ENCODE results near the gene LHX1. TPM values are rescaled to one million over a fixed set of nuclear protein-coding genes. Genes with fewer than 3 reads are reported as not detected.

LHX1 gene
- total RNA-seq, 2 experiments from 2014 or later: not detected

DNA sequence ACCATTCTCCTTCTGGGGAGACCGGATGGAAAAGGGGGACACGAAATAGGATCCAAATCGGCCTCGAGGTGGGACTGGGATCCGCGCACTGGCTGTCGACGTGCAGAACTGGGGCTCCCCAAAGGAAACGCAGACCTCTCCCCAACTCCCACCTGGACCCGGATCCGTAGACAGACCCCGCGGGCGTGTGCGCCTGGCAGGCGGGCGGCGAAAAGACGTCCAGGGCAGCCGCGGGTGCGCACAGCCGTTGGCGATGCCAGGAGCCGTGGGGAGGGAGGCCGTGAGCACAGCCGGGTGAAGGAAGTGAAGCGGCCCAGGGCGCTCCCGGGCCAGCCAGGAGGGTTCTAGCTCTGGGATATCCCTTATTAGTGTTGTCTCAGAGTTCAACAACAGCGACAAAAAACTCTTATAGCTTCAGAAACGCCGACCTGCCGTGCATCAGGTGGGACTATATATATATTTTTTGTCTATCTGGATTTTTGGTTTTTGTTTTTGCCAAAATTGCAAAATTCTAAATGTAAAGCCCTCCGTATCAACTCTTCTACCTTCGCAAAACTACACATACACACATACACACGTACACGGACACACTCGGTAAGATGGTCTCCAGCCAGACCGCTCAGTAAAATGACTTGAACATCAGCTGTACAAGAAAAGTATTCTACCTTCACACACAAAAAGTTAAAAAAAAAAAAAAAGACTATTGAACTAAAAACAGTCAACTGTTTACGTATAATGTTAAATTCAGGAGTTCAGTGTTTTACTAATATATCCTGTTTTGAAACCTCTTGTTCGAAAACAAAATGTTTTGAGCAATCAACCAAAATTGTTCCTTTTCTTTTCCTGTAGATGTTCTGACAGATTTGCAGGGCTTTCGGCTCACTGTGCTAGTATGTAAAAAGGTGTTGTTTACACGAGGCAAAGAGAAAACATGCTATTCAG, 6.2 kb downstream of the LHX1 start:
- peaks cover 66% of the 10 kb centered on the region for H3K4me1 ChIP-seq (ENCODE audit: insufficient read depth, low read length)
- no peak overlapping the region for H3K4me3 ChIP-seq (ENCODE audit: low read length)
- H3K4me3 Mint-ChIP-seq: peak overlapping the region; percentile 58
- no peaks in the 10 kb centered on the region for H3K36me3 ChIP-seq (ENCODE audit: insufficient read depth, low read length)
- H3K27me3 ChIP-seq (ENCODE audit: control insufficient read depth in 1 of 2, insufficient read depth in 2 of 2, low read length in 2 of 2): peaks cover 80 to 87% of the 10 kb centered on the region in 2 experiments
- H3K9me3 ChIP-seq (ENCODE audit: control insufficient read depth in 1 of 2, insufficient read depth in 1 of 2, low read length in 2 of 2): peaks cover 0 to 54% of the 10 kb centered on the region in 2 experiments
- H3K36me3 Mint-ChIP-seq (ENCODE audit: low read depth): peaks cover 7% of the 10 kb centered on the region
- TF ChIP-seq, protein P1, sequence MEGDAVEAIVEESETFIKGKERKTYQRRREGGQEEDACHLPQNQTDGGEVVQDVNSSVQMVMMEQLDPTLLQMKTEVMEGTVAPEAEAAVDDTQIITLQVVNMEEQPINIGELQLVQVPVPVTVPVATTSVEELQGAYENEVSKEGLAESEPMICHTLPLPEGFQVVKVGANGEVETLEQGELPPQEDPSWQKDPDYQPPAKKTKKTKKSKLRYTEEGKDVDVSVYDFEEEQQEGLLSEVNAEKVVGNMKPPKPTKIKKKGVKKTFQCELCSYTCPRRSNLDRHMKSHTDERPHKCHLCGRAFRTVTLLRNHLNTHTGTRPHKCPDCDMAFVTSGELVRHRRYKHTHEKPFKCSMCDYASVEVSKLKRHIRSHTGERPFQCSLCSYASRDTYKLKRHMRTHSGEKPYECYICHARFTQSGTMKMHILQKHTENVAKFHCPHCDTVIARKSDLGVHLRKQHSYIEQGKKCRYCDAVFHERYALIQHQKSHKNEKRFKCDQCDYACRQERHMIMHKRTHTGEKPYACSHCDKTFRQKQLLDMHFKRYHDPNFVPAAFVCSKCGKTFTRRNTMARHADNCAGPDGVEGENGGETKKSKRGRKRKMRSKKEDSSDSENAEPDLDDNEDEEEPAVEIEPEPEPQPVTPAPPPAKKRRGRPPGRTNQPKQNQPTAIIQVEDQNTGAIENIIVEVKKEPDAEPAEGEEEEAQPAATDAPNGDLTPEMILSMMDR (IDR thresholded peaks at IDR 0.05): no peak
- ATAC-seq (ENCODE audit: poor library complexity) (peak; percentile 13), DNase-seq (peak in 1 of 14 experiments; percentile 34)
- peaks cover 2% of the 10 kb centered on the region for H3K9me3 Mint-ChIP-seq
- no peak overlapping the region for H3K27ac Mint-ChIP-seq
- no peak overlapping the region for H3K27ac ChIP-seq (ENCODE audit: low read depth in 1 of 2, low read length in 2 of 2)
- POLR2A ChIA-PET: no interaction called here
- peaks cover 51% of the 10 kb centered on the region for H3K4me1 Mint-ChIP-seq (ENCODE audit: low read depth)
- H3K27me3 Mint-ChIP-seq: peaks cover 86% of the 10 kb centered on the region
- intact Hi-C loops (cut with DNase I, micrococcal nuclease): no loop called here
- CTCF ChIA-PET: no interaction called here

DNA sequence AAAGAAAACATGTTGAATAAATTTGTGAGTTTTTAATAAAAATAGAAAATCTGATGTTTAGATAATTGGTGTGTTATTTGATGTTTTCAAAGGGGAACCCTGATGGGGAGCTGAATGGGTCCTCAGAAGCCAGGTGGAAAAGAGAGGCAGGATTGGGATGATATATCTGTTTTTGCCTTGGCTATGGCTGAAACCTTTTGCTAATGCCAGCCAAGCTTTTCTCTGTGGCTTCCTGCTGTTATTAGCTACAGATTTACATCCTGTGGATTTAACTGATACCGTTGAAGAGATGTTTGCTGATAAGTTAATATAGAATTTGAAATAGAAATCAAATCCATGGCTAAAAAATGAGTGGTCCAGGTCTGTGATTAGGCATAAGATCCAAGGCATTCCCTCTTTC, 7.3 kb downstream of the LHX1 start:
- POLR2A ChIA-PET: no interaction called here
- intact Hi-C loops (cut with DNase I, micrococcal nuclease): no loop called here
- Mint-ChIP-seq H3K4me1 (ENCODE audit: low read depth) (peaks cover 53% of the 10 kb centered on the region), H3K36me3 (ENCODE audit: low read depth) (peaks cover 16% of the 10 kb centered on the region), H3K27ac (no peak overlapping the region), H3K4me3 (no peak overlapping the region), H3K9me3 (peaks cover 2% of the 10 kb centered on the region), H3K27me3 (peaks cover 78% of the 10 kb centered on the region)
- no peak for ATAC-seq (ENCODE audit: poor library complexity)
- peak in 1 of 14 experiments; percentile 5 for DNase-seq
- Histone ChIP-seq H3K27ac (ENCODE audit: low read depth in 1 of 2, low read length in 2 of 2) (no peak overlapping the region), H3K27me3 (ENCODE audit: control insufficient read depth in 1 of 2, insufficient read depth in 2 of 2, low read length in 2 of 2) (peaks cover 70 to 77% of the 10 kb centered on the region in 2 experiments), H3K9me3 (ENCODE audit: control insufficient read depth in 1 of 2, insufficient read depth in 1 of 2, low read length in 2 of 2) (peaks cover 0 to 44% of the 10 kb centered on the region in 2 experiments), H3K4me3 (ENCODE audit: low read length) (no peak overlapping the region), H3K36me3 (ENCODE audit: insufficient read depth, low read length) (no peaks in the 10 kb centered on the region), H3K4me1 (ENCODE audit: insufficient read depth, low read length) (peaks cover 60% of the 10 kb centered on the region)
- TF ChIP-seq, protein P1 (IDR thresholded peaks at IDR 0.05): no peak
- CTCF ChIA-PET: no interaction called here

DNA sequence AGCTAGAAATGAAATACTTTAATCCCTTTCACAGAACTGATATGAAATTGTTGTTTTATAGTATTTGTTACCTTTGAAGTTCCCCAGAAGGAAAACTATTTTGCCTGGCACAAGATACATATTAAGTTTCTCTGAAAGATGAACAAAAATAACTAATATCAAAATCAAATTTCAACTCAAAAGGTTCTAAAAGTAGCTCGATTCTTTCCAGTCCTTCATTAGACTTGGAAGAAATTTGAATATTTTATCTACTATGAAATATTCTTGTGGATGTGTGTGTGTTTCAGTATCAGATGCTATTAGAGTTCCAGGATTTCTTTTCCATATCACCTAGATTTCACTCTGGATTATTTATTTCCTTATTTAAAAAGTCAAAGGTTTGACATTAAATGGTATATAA, 7.9 kb downstream of the LHX1 start:
- POLR2A ChIA-PET: no interaction called here
- peaks cover 2% of the 10 kb centered on the region for H3K9me3 Mint-ChIP-seq
- H3K4me1 Mint-ChIP-seq (ENCODE audit: low read depth): peaks cover 53% of the 10 kb centered on the region
- intact Hi-C loops (cut with DNase I, micrococcal nuclease): loop anchor here in 1 of 2 experiments (5.0 kb wide), 3 partner anchors 412 to 542 kb away; partner anchors contain the start of genes ACACA, DUSP14 and TADA2A
- ATAC-seq (ENCODE audit: poor library complexity) (no peak), DNase-seq (no peak)
- Histone ChIP-seq H3K36me3 (ENCODE audit: insufficient read depth, low read length) (no peaks in the 10 kb centered on the region), H3K27me3 (ENCODE audit: control insufficient read depth in 1 of 2, insufficient read depth in 2 of 2, low read length in 2 of 2) (peaks cover 66 to 72% of the 10 kb centered on the region in 2 experiments), H3K4me1 (ENCODE audit: insufficient read depth, low read length) (peaks cover 62% of the 10 kb centered on the region), H3K9me3 (ENCODE audit: control insufficient read depth in 1 of 2, insufficient read depth in 1 of 2, low read length in 2 of 2) (peaks cover 0 to 41% of the 10 kb centered on the region in 2 experiments), H3K4me3 (ENCODE audit: low read length) (no peak overlapping the region), H3K27ac (ENCODE audit: low read depth in 1 of 2, low read length in 2 of 2) (no peak overlapping the region)
- CTCF ChIA-PET: no interaction called here
- H3K27ac Mint-ChIP-seq: no peak overlapping the region
- no peak overlapping the region for H3K4me3 Mint-ChIP-seq
- TF ChIP-seq, protein P1 (IDR thresholded peaks at IDR 0.05): no peak
- peaks cover 72% of the 10 kb centered on the region for H3K27me3 Mint-ChIP-seq
- peaks cover 22% of the 10 kb centered on the region for H3K36me3 Mint-ChIP-seq (ENCODE audit: low read depth)

Measured in CD4-positive, alpha-beta T cell (primary cell).